ENCODE results near the gene MPC1. TPM values are rescaled to one million over a fixed set of nuclear protein-coding genes. Genes with fewer than 3 reads are reported as not detected.

Gene MPC1
- total RNA-seq, 4 donors from 2014 or later: 31.9 to 54.0 (median 42.5) TPM

GRCh38 chr6:166334878-166335277 lies 47.9 kb downstream of the MPC1 start:
- DNase-seq (ENCODE audit: low spot score in 2 of 2): no peak
- peaks cover 29% of the 10 kb centered on the region for H3K36me3 ChIP-seq
- no peak for TF ChIP-seq POLR2A (IDR thresholded peaks at IDR 0.05)
- no peak overlapping the region for H3K4me3 ChIP-seq
- 95% methylated on average over 8 of the region's 8 CpGs for WGBS
- no peaks in the 10 kb centered on the region for H3K27me3 ChIP-seq
- H3K9me3 ChIP-seq: no peaks in the 10 kb centered on the region
- H3K27ac ChIP-seq: no peak overlapping the region
- H3K4me1 ChIP-seq: peaks cover 6% of the 10 kb centered on the region

- Histone ChIP-seq H3K27me3 (no peaks in the 10 kb centered on the region), H3K4me3 (no peak overlapping the region), H3K9me3 (no peaks in the 10 kb centered on the region), H3K36me3 (peaks cover 39% of the 10 kb centered on the region), H3K4me1 (no peaks in the 10 kb centered on the region), H3K27ac (no peak overlapping the region)
- DNase-seq (ENCODE audit: low spot score in 2 of 2): no peak
- TF ChIP-seq POLR2A (IDR thresholded peaks at IDR 0.05): no peak
- 86% methylated on average over 23 of the region's 23 CpGs for WGBS
Observed at GRCh38 chr6:166333172-166333995, 49.4 kb downstream of the MPC1 start.

GRCh38 chr6:166331503-166332415 lies 51.0 kb downstream of the MPC1 start:
- DNase-seq (ENCODE audit: low spot score in 2 of 2): no peak
- TF ChIP-seq CTCF (IDR thresholded peaks at IDR 0.05) (no peak), EP300 (IDR thresholded peaks at IDR 0.05) (no peak), POLR2AphosphoS5 (IDR thresholded peaks at IDR 0.05) (no peak), POLR2A (IDR thresholded peaks at IDR 0.05) (no peak)
- H3K36me3 ChIP-seq: peaks cover 34% of the 10 kb centered on the region
- H3K27me3 ChIP-seq: no peaks in the 10 kb centered on the region
- H3K4me1 ChIP-seq: no peaks in the 10 kb centered on the region
- WGBS: 87% methylated on average over 13 of the region's 13 CpGs
- H3K4me3 ChIP-seq: no peak overlapping the region
- H3K27ac ChIP-seq: no peak overlapping the region
- no peaks in the 10 kb centered on the region for H3K9me3 ChIP-seq

- DNase-seq (ENCODE audit: low spot score in 2 of 2): no peak
- H3K27ac ChIP-seq: no peak overlapping the region
- no peaks in the 10 kb centered on the region for H3K4me1 ChIP-seq
- no peaks in the 10 kb centered on the region for H3K27me3 ChIP-seq
- H3K36me3 ChIP-seq: peaks cover 33% of the 10 kb centered on the region
- WGBS: 52% methylated on average over 11 of the region's 11 CpGs
- H3K4me3 ChIP-seq: no peak overlapping the region
- TF ChIP-seq POLR2A (IDR thresholded peaks at IDR 0.05): no peak
- TF ChIP-seq POLR2AphosphoS5 (IDR thresholded peaks at IDR 0.05): no peak
- no peak for TF ChIP-seq EP300 (IDR thresholded peaks at IDR 0.05)
- no peak for TF ChIP-seq CTCF (IDR thresholded peaks at IDR 0.05)
- H3K9me3 ChIP-seq: no peaks in the 10 kb centered on the region
Observed at GRCh38 chr6:166330612-166331011, 52.1 kb downstream of the MPC1 start.

GRCh38 chr6:166325383-166326042 lies 57.2 kb downstream of the MPC1 start:
- no peaks in the 10 kb centered on the region for H3K27me3 ChIP-seq
- H3K4me1 ChIP-seq: no peaks in the 10 kb centered on the region
- no peak overlapping the region for H3K27ac ChIP-seq
- 82% methylated on average over 5 of the region's 6 CpGs for WGBS
- H3K36me3 ChIP-seq: peaks cover 67% of the 10 kb centered on the region
- no peak for DNase-seq (ENCODE audit: low spot score in 2 of 2)
- H3K4me3 ChIP-seq: no peak overlapping the region
- no peak for TF ChIP-seq EP300 (IDR thresholded peaks at IDR 0.05)
- TF ChIP-seq POLR2A (IDR thresholded peaks at IDR 0.05): no peak
- TF ChIP-seq POLR2AphosphoS5 (IDR thresholded peaks at IDR 0.05): no peak
- no peak for TF ChIP-seq CTCF (IDR thresholded peaks at IDR 0.05)
- no peaks in the 10 kb centered on the region for H3K9me3 ChIP-seq
